Measurements from ENCODE around the gene MRPS34.
A peak's percentile ranks its signal among the peaks of the same experiment; 100 is the strongest.

MRPS34 gene

DNA sequence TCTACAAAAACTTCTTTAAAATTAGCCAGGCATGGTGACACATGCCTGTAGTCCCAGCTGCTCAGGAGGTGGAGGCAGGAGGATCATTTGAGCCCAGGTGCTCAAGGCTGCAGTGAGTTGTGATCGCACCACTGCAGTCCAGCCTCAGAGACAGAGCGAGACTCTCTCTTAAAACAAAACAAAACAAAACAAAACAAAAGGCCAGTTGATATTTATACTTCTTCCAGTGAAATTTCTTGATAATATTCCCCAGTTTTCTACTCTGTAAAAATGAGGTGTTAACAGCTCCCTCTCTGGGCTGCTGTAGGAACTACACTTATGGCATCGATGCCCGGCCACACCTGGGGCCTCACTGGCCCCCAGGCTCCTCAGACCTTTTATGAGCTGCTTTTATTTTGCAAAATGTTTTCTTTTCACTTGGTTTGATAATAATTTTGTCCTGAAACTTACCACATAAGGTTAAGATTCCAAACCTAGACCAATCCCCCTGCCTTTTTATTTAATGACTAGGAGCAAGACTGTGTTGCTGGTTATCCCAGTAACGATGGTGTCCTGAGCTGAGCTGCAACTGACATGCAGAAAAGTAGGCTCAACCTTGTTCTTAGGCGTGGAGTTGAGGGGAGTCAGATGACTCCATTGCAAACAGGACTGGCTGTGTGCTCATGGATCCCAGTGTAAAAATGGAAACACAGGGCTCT, 49.3 kb downstream of the MRPS34 start:
- DNase-seq, result peak; percentile 41

Data from activated CD4-positive, alpha-beta T cell treated with anti-CD3 and anti-CD28 coated beads, Interleukin-10, Interleukin-2, amounts not matched to agents 100 ng/mL and 50 ng/mL, durations not matched to agents 16 hours and 8 hours (primary cell).